NCI-H345 treated with DMSO at 0.1 percent for 48 hours (cell line): ENCODE measurements around the gene EPS15.
"Not testable (repeated sequence)": the region's sequence is repeated elsewhere in the genome, so short reads cannot be mapped to it uniquely, and the experiment has no call there.

ENCODE experiments used
- DNase-seq: peaks from one replicate; lab custom pipeline; 2025; ENCODE audit not compliant: unreplicated experiment; lab: John Stamatoyannopoulos, UW

Gene EPS15

GRCh38 chr1:51473331-51474115 lies 45.5 kb downstream of the EPS15 start:
- no peak for DNase-seq

GRCh38 chr1:51472359-51472758 lies 46.7 kb downstream of the EPS15 start:
- DNase-seq: no peak

DNA sequence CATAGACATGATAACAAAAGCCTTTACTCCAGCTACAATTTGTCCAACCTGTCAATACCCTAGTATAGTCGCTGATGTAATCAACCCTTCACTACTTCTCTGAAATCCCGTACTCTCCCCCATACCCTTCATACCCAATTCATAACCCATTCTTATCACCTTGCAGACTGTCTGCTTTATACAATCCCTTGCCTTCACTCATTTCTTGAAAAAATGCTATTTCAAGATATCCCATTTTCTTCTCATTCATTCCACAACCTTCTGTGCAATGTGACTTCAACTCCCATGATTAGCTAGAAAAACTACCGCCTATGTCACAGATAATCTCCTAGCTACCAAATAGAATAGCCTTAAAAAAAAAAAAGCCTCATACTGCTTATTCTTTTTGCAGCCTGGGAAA lies 49.5 kb downstream of the EPS15 start:
- DNase-seq: no peak

GRCh38 chr1:51464828-51465227 lies 54.2 kb downstream of the EPS15 start:
- no peak for DNase-seq

GRCh38 chr1:51463561-51463960 lies 55.5 kb downstream of the EPS15 start:
- DNase-seq: no peak

GRCh38 chr1:51462289-51462688 lies 56.8 kb downstream of the EPS15 start:
- DNase-seq: not testable (repeated sequence)

- no peak for DNase-seq
These were observed 64.5 kb downstream of the EPS15 start for GRCh38 chr1:51454554-51454953.

GRCh38 chr1:51453010-51453409 lies 66.1 kb downstream of the EPS15 start:
- DNase-seq: no peak

GRCh38 chr1:51448844-51449454 lies 70.1 kb downstream of the EPS15 start:
- not testable (repeated sequence) for DNase-seq

DNA sequence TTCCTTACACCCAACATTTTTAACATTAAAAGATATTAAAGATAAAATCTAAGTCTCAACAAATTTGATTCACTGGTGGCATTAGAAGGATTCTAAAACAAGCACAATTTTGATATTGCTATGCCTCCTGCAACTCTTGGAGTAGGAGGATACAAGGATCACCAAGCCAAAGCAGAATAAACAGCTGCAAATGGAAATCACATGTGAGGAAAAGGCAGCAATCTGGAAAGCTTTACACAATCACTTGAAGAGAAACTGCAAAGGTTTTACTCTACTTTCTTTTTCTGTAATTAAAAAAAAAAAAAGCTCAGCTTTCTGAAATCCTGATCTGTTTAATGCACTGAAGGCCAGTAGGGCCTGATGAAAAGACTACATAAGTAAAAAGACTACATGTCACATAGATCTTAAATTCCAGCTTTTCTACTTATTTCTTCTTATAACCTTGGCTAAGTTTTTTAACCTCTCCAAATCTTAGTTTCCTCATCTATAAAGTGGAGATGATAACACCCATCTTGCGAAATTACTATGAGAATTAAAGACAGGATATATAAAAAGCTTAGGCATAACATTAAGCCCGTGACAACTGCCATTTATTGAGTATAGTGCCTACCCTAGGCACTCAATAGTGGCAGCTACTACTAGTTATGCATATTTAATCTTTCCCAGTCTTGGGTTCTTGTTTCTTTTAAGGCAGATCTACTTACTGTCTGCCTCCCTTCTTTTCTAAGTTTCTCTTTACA lies 73.5 kb downstream of the EPS15 start:
- no peak for DNase-seq

GRCh38 chr1:51444534-51445192 lies 74.4 kb downstream of the EPS15 start:
- no peak for DNase-seq

DNA sequence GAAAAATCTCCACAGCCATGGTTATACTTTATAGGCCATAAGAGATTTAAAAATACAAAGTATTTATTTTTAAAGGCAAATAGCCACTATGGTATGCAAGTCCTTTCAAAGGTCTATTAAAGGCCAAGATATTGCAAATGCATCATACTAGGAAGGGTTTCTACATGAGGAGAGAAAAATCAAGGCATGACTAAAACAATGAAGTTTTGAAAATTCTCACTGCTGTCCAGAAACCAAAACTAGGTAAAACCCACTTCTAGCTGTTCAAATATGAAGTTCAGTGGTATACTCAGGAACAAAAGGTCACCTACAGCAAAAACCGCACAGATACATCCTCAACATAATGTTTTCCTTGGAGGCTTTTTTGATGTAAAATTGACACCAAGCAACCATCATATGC lies 75.0 kb downstream of the EPS15 start:
- DNase-seq: no peak

- DNase-seq: no peak
These were observed 75.5 kb downstream of the EPS15 start for GRCh38 chr1:51443555-51443954.

DNA sequence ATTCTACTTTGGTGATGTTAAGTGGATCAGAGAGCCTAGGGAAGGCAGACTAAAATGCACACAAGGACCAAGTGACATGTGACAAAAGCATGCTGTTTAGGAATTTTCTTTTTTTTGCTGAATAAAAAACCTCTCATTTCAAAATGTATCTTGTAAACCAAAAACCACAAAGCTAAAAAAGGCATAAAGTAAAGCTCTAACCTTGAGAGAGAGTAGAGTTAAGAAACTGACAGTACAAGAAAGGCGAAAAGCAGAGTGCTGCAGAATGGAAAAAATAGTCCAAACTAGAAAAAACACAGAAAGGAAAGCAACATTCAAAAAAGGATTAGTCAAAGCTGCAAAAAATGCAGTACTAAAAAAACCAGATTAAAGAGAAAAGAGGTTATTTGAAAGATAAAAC lies 76.5 kb downstream of the EPS15 start:
- no peak for DNase-seq

GRCh38 chr1:51442198-51442597 lies 76.9 kb downstream of the EPS15 start:
- no peak for DNase-seq

DNA sequence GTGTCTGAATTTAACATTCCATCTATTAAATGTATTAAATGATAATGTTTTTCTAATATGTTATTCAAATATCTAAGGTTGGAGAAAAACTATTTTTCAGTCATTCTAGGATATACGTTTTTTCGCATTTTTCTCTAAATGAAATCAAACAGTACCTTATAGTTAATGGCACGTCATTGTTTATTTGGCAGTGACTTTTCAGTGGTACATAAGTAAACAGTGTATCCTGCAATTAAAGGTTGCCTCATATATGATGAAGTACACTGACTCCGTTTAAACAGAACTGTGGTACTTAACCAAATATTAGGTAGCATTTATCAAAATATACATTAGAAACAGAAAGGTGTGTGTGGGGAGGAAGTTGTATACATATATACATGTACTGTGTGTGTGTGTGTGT lies 79.2 kb downstream of the EPS15 start:
- no peak for DNase-seq

GRCh38 chr1:51439053-51439452 lies 80.0 kb downstream of the EPS15 start:
- DNase-seq: no peak

DNA sequence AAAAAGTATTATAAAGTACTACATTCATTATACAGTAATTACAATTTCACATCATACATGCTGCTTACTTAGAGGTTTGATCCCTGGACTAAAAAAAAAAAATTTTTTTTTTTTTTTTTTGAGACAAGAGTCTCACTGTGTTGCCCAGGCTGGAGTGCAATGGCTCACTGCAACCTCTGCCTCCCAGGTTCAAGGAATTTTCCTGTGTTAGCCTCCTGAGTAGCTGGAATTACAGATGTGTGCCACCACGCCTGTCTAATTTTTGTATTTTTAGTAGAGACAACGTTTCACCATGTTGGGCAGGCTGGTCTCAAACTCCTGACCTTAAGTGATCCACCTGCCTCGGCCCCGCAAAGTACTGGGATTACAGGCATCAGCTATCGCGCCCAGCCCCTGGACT lies 81.7 kb downstream of the EPS15 start:
- DNase-seq: not testable (repeated sequence)

- DNase-seq: no peak
These were observed 83.2 kb downstream of the EPS15 start for GRCh38 chr1:51435878-51436277.

DNA sequence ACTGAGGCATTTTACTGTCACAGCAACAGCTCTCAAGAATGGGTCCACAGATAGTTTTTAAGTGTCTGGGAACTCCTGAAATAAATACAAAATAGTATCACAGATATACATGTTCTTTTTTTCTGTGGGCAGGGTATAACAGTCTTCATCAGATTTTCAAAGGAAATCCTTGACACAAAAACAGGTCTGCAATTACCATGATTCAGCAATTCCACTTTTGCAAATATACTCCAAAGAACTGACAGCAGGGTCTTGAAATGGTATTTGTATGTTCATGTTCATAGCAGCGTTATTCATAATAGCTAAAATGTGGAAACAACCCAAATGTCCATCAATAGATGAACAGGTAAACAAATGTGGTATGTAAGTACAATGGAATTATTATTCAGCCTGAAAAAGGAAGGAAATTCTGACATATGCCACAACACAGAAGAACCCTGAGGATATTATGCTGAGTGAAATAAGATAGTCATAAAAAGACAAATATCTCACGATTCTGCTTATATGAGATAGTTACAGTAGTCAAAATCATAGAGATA lies 85.0 kb downstream of the EPS15 start:
- no peak for DNase-seq

GRCh38 chr1:51433269-51433971 lies 85.6 kb downstream of the EPS15 start:
- no peak for DNase-seq
